DMS114 treated with DMSO at 0.1 percent for 48 hours (cell line): Measurements from ENCODE around the gene CNST.
"Not testable (repeated sequence)": the region's sequence is repeated elsewhere in the genome, so short reads cannot be mapped to it uniquely, and the experiment has no call there.

Source experiments
- DNase-seq: peaks from one replicate; lab custom pipeline; 2025; ENCODE audit not compliant: unreplicated experiment; lab: John Stamatoyannopoulos, UW

CNST gene

GRCh38 chr1:246554201-246554600 is 12.1 kb upstream of the CNST start:
- no peak for DNase-seq

- DNase-seq, result no peak
These were observed 8.2 kb upstream of the CNST start for GRCh38 chr1:246558041-246558440.

- no peak for DNase-seq
These were observed 6.9 kb upstream of the CNST start for GRCh38 chr1:246559310-246559709.

- not testable (repeated sequence) for DNase-seq
These were observed 5.4 kb upstream of the CNST start for GRCh38 chr1:246560833-246561232.

GRCh38 chr1:246564839-246565750 is 1.2 kb upstream of the CNST start:
- DNase-seq, result no peak

- DNase-seq, result peak; percentile 53
These were observed 517 bp upstream of the CNST start for GRCh38 chr1:246565751-246566127.

GRCh38 chr1:246566813-246567645 is 773 bp downstream of the CNST start:
- no peak for DNase-seq

GRCh38 chr1:246567646-246568235 is 1.5 kb downstream of the CNST start:
- DNase-seq, result no peak

GRCh38 chr1:246569248-246570238 is 3.3 kb downstream of the CNST start:
- no peak for DNase-seq

- DNase-seq, result not testable (repeated sequence)
These were observed 5.1 kb downstream of the CNST start for GRCh38 chr1:246571309-246571708.

GRCh38 chr1:246571953-246572352 is 5.7 kb downstream of the CNST start:
- DNase-seq, result no peak

- no peak for DNase-seq
These were observed 6.5 kb downstream of the CNST start for GRCh38 chr1:246572785-246573184.

- DNase-seq, result no peak
These were observed 7.2 kb downstream of the CNST start for GRCh38 chr1:246573491-246573890.

- DNase-seq, result no peak
These were observed 10.4 kb downstream of the CNST start for GRCh38 chr1:246576709-246577032.

GRCh38 chr1:246577082-246577719 is 10.9 kb downstream of the CNST start:
- no peak for DNase-seq

GRCh38 chr1:246577720-246578106 is 11.5 kb downstream of the CNST start:
- DNase-seq, result no peak

- no peak for DNase-seq
These were observed 13.6 kb downstream of the CNST start for GRCh38 chr1:246579818-246580217.

- DNase-seq, result no peak
These were observed 14.5 kb downstream of the CNST start for GRCh38 chr1:246580497-246581370.
